Endothelial cell of umbilical vein (primary cell): ENCODE data around the gene NSD1. TPM values are rescaled to one million over a fixed set of nuclear protein-coding genes. Genes with fewer than 3 reads are reported as not detected.
"Not testable (repeated sequence)": the region's sequence is repeated elsewhere in the genome, so short reads cannot be mapped to it uniquely, and the experiment has no call there.

Source experiments
- BruUV-seq: library from RNA; stranded (reverse); fragments of 400-500 nt; replicated peaks from 2 replicates; lab custom pipeline; 2021; lab: Mats Ljungman, UMichigan
- CTCF ChIA-PET: fragments of 300-600, 350-600 bp; sonication (Branson Sonifier 250); formaldehyde crosslinking; loops from one replicate; lab custom pipeline; 2021; ENCODE audit warnings: antibody characterized with exemption, inconsistent platforms; lab: Charles Lee
- POLR2A ChIA-PET: fragments of 300-600, 350-600 bp; sonication (Branson Sonifier 250); formaldehyde crosslinking; loops from one replicate; lab custom pipeline; 2021; ENCODE audit warnings: antibody characterized with exemption, inconsistent platforms; lab: Charles Lee
- DNase-seq: peaks from one replicate; pipeline ENCODE4 v3.0.0-alpha.2; 2011; ENCODE audit warnings: low read depth, low spot score
- FAIRE-seq: peaks from 2 replicates; lab custom pipeline; 2011; peaks lifted over from hg19 to GRCh38; lab: Jason Lieb, UNC
- H2AFZ ChIP-seq: 2 replicates; pipeline ENCODE4 v1.6.0; 2012; ENCODE audit warnings: low read depth, low read length, control low read depth, inconsistent platforms
- H3K27ac ChIP-seq: 2 replicates; pipeline ENCODE4 v1.5.1; 2011; ENCODE audit warnings: low read depth, mild to moderate bottlenecking, control low read depth, low read length, moderate library complexity; ENCODE audit not compliant: insufficient read depth
- H3K27me3 ChIP-seq, 2 experiments: 2 replicates each; pipeline versions ENCODE4 v1.6.0 to v1.6.1; 2011; ENCODE audit warnings: low read length in 2 of 2, mixed read lengths in 1 of 2; ENCODE audit not compliant: control insufficient read depth in 2 of 2, insufficient read depth in 2 of 2
- H3K36me3 ChIP-seq, 2 experiments: 2 replicates in 1 of 2; 3 replicates in 1 of 2; pipeline ENCODE4 v1.5.1; 2011; ENCODE audit warnings: low read length in 2 of 2, mild to moderate bottlenecking in 1 of 2, moderate library complexity in 1 of 2; ENCODE audit not compliant: control insufficient read depth in 2 of 2, insufficient read depth in 2 of 2; ENCODE audit errors: extremely low read depth in 1 of 2
- H3K4me1 ChIP-seq: 3 replicates; pipeline ENCODE4 v1.5.1; 2011; ENCODE audit warnings: mild to moderate bottlenecking, low read length; ENCODE audit not compliant: control insufficient read depth, insufficient read depth; ENCODE audit errors: extremely low read depth
- H3K4me2 ChIP-seq: 2 replicates; pipeline ENCODE4 v1.6.1; 2011; ENCODE audit warnings: low read length, control low read depth, mixed read lengths; ENCODE audit not compliant: insufficient read depth
- H3K4me3 ChIP-seq, 3 experiments: fragments of 200-600 bp in 1 of 3; sonication (generic), shearing (Covaris generic) in 1 of 3; replicated peaks in 1 of 3; 2 replicates each; pipeline ENCODE4 v1.5.1; 2011 to 2016; ENCODE audit warnings: control low read depth in 3 of 3, low read length in 3 of 3, mild to moderate bottlenecking in 2 of 3, inconsistent platforms in 1 of 3, low read depth in 1 of 3, moderate library complexity in 1 of 3; ENCODE audit not compliant: insufficient read depth in 1 of 3
- H3K79me2 ChIP-seq: 2 replicates; pipeline ENCODE4 v1.6.0; 2012; ENCODE audit warnings: low read length, inconsistent platforms; ENCODE audit not compliant: control insufficient read depth, insufficient read depth
- H3K9ac ChIP-seq: replicated peaks from 2 replicates; pipeline ENCODE3; 2011; ENCODE audit warnings: low read length, control low read depth; ENCODE audit not compliant: insufficient read depth; ENCODE audit errors: extremely low read depth
- H3K9me1 ChIP-seq: replicated peaks from 3 replicates; pipeline ENCODE4 v1.6.0; 2011; ENCODE audit warnings: mild to moderate bottlenecking, low read length; ENCODE audit not compliant: control insufficient read depth, insufficient read depth; ENCODE audit errors: extremely low read depth
- H3K9me3 ChIP-seq: replicated peaks from 2 replicates; pipeline ENCODE4 v1.5.1; 2012; ENCODE audit warnings: low read length, inconsistent platforms; ENCODE audit not compliant: control insufficient read depth, insufficient read depth
- H4K20me1 ChIP-seq: replicated peaks from 2 replicates; pipeline ENCODE3; 2011; ENCODE audit warnings: mild to moderate bottlenecking, low read length; ENCODE audit not compliant: control insufficient read depth, insufficient read depth; ENCODE audit errors: extremely low read depth
- CTCF ChIP-seq, 2 donors: IDR thresholded peaks; 1 replicate in 1 of 2; 2 replicates in 1 of 2; pipeline ENCODE4 v1.5.1; 2011; ENCODE audit warnings: low read length in 2 of 2, mild to moderate bottlenecking in 2 of 2, moderate library complexity in 2 of 2, control low read depth in 1 of 2, inconsistent platforms in 1 of 2, low read depth in 1 of 2; ENCODE audit not compliant: insufficient read depth in 1 of 2; ENCODE audit errors: extremely low read depth in 1 of 2
- EZH2 ChIP-seq: IDR thresholded peaks from 2 replicates; pipeline ENCODE4 v1.6.1; 2012; ENCODE audit warnings: borderline replicate concordance, low read depth, mild to moderate bottlenecking, moderate library complexity, low read length, inconsistent platforms; ENCODE audit not compliant: severe bottlenecking
- GATA2 ChIP-seq: IDR thresholded peaks from 2 replicates; pipeline ENCODE4 v1.7.0; 2011; ENCODE audit warnings: low read depth, mild to moderate bottlenecking, moderate library complexity, mixed read lengths, low read length; ENCODE audit not compliant: insufficient read length, insufficient read depth
- JUN ChIP-seq: IDR thresholded peaks from 2 replicates; pipeline ENCODE4 v1.6.1; 2011; ENCODE audit warnings: borderline replicate concordance, low read depth; ENCODE audit not compliant: insufficient read length, insufficient read depth
- MYC ChIP-seq: IDR thresholded peaks from one replicate; pipeline ENCODE4 v1.6.1; 2011; ENCODE audit warnings: mild to moderate bottlenecking, low read depth, low read length
- POLR2A ChIP-seq: IDR thresholded peaks from 2 replicates; pipeline ENCODE4 v1.6.1; 2012; ENCODE audit warnings: low read depth, mild to moderate bottlenecking, control low read depth, low read length
- dilution Hi-C: fragments of 300-500 bp; cut with MboI; formaldehyde crosslinking; loops from one replicate; pipeline ENCODE4 v1.15.0; 2019; ENCODE audit warnings: low sequenced_read_pairs; ENCODE audit not compliant: extremely low pct_ligation_motif_present
- intact Hi-C: fragments of 100-400 bp; cut with micrococcal nuclease; formaldehyde crosslinking; loops from one replicate; pipeline ENCODE4 v1.10.0; 2022
- polyA plus RNA-seq, 4 experiments: library from polyadenylated mRNA; depleted of rRNA in 3 of 4; stranded (reverse) in 3 of 4; unstranded in 1 of 4; fragments of >200 nt; gene quantifications; 2 replicates each; pipeline versions ENCODE4 v1.2.1 to v1.2.3, GENCODE V29; 2011 to 2012; ENCODE audit warnings: missing spikeins in 1 of 4
- total RNA-seq: library from RNA; stranded (reverse); gene quantifications from 2 replicates; pipeline ENCODE4 v1.2.3, GENCODE V29; 2021

The NSD1 gene
- total and polyA plus RNA-seq, 2 donors (not counting 3 experiments of a cell fraction or from before 2014, with no cell fraction given), result 14.4 to 90.4 TPM

GRCh38 chr5:177339107-177339638, 205.6 kb downstream of the NSD1 start:
- no peak overlapping the region for H3K9ac ChIP-seq
- peaks cover 26% of the 10 kb centered on the region for H3K79me2 ChIP-seq
- FAIRE-seq (peak; percentile 44), DNase-seq (no peak)
- H3K4me2 ChIP-seq, result no peak overlapping the region
- H3K4me1 ChIP-seq, result no peaks in the 10 kb centered on the region
- TF ChIP-seq EZH2, result no peak
- no peak for TF ChIP-seq CTCF (IDR thresholded peaks at IDR 0.05; ENCODE audit: extremely low read depth in 1 of 2, insufficient read depth in 1 of 2, low read depth in 1 of 2, low read length in 2 of 2)
- no peak for TF ChIP-seq JUN
- no peak for TF ChIP-seq POLR2A
- TF ChIP-seq MYC, result no peak
- TF ChIP-seq GATA2, result no peak
- intact Hi-C loops (no loop called here), dilution Hi-C loops (no loop called here)
- no peaks in the 10 kb centered on the region for H3K27me3 ChIP-seq
- H2AFZ ChIP-seq, result no peak overlapping the region
- POLR2A ChIA-PET, result no interaction called here
- H3K36me3 ChIP-seq, result peaks cover 6 to 50% of the 10 kb centered on the region in 2 experiments
- no TSS peak for BruUV-seq
- H3K9me1 ChIP-seq, result no peaks in the 10 kb centered on the region
- H3K27ac ChIP-seq, result no peak overlapping the region
- peaks cover 3% of the 10 kb centered on the region for H4K20me1 ChIP-seq
- H3K4me3 ChIP-seq, result no peak overlapping the region
- CTCF ChIA-PET, result interaction anchor here (1.0 kb wide), 1 partner anchor 29 kb away, joined by 4 read pairs; no protein-coding TSS in a partner anchor
- H3K9me3 ChIP-seq, result no peaks in the 10 kb centered on the region

- dilution Hi-C loops, H3K27ac ChIP-seq, H3K9me3 ChIP-seq, H4K20me1 ChIP-seq, H3K9ac ChIP-seq, H2AFZ ChIP-seq, BruUV-seq, H3K9me1 ChIP-seq, intact Hi-C loops, H3K4me3 ChIP-seq, POLR2A ChIA-PET, FAIRE-seq, H3K4me1 ChIP-seq, H3K27me3 ChIP-seq, H3K4me2 ChIP-seq, DNase-seq: not testable (repeated sequence)
- peaks cover 8 to 21% of the 10 kb centered on the region in 2 experiments for H3K36me3 ChIP-seq
- H3K79me2 ChIP-seq, result peaks cover 51% of the 10 kb centered on the region
- CTCF ChIA-PET, result interaction anchor here (1.1 kb wide), 1 partner anchor 28 kb away, joined by 3 read pairs; no protein-coding TSS in a partner anchor
Measured at GRCh38 chr5:177343000-177343399, 209.4 kb downstream of the NSD1 start.
